HG02943 (cell line): ENCODE results near the gene GHRHR.

ENCODE experiments used
- ATAC-seq: cut with Tn5 transposase; IDR thresholded peaks from one replicate; pipeline ENCODE4 v1.9.1; 2021; ENCODE audit warnings: mild to moderate bottlenecking, low read depth, moderate library complexity; ENCODE audit not compliant: unreplicated experiment

GHRHR gene

DNA sequence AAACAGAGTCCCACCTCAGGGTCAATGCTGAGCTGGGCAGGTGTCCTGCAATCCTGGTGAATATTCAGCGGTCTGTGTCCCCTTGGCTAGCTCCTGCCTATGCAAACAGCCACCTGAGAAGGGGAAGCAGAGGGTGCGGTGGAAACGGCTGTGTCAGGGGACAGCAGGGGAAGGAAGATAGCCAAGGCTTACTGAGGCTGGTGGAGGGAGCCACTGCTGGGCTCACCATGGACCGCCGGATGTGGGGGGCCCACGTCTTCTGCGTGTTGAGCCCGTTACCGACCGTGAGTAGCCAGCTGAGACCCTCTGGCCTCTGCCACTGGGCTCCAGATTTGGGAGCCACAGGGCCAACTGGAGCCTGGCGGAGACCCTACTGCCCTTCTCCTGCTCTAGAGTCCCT, at the start of gene GHRHR:
Gene GHRHR (plus strand): TSS at position 112 of the 400 bp plus-strand sequence. CDS start 116 bp downstream, at position 228.
- no peak for ATAC-seq

GRCh38 chr7:30914596-30914995, 49.2 kb upstream of the GHRHR start:
- ATAC-seq = no peak

- ATAC-seq = no peak
These were observed 48.6 kb upstream of the GHRHR start for GRCh38 chr7:30915005-30915601.

- ATAC-seq = no peak
These were observed 48.0 kb upstream of the GHRHR start for GRCh38 chr7:30915751-30916150.

GRCh38 chr7:30916255-30916654, 47.5 kb upstream of the GHRHR start:
- no peak for ATAC-seq

DNA sequence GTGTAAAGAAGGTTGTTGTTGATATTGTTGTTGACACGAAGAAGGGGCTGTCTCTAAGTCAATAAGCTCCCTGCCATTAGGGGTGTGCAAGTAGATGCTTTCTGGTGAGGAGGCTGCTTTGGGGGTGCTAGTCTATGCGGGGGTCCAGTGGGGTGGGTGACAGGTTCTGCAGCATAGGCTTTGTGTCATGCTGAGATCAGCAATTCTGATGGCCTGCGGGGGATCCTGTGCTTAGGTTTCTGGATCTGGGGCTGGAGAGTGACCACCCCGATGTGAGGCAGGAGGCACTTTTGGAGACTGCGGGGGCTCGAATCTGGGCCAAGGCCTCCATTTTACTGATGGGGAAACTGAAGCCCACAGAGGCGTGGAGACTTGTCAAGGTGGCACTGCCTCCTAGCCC, 47.0 kb upstream of the GHRHR start:
- no peak for ATAC-seq

DNA sequence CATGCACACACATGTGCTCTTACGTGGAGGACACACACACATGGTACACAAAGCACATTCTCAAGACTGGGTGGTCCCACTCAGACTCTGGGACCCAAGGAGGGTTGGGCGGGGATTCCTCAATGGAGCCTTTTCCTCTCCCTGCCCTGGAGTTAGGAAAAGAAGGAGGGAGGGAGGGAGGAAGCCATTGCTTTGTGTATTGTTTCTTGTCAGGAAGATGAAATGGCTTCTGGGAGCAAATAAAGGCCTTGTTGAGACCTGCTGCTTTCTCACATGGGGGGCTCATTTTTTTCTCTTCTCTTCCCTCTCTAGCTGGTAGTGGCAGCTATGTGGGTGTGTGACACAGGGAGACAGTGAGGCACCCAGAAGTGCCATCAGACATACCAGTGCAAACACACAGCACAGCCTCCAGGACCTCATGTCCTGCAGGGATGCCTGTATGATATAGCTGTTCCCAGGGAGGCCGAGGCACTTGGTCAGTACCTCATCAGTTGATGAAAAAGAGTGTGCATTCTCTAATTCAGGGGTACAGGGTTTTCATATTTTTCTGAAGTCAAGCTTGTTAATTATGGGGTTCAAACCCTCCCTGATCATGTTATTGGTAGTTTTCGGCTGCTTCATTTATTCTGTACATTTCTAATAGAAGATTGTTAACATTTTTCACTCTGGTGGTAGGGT, 46.4 kb upstream of the GHRHR start:
- ATAC-seq = no peak

DNA sequence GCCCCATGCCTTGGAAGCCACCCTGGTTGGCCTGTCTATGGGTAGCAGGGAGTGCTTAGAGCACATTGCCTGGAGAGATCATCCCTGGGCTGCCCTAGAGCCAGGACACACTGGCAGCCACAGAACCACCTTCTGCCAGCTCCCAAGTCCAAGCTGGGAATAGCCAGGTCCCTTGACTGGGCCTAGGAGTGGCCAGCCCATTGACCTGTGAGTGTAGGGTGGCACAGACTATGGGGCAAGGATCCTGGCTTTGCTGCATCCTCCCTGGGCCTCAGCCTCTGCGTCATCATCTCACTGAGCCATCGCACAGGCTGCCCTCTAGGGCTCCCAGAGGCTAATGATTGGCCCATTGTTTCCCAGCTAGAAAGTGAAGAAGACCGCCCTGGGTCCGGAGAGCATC, 45.1 kb upstream of the GHRHR start:
- no peak for ATAC-seq

- no peak for ATAC-seq
These were observed 43.7 kb upstream of the GHRHR start for GRCh38 chr7:30920021-30920583.

DNA sequence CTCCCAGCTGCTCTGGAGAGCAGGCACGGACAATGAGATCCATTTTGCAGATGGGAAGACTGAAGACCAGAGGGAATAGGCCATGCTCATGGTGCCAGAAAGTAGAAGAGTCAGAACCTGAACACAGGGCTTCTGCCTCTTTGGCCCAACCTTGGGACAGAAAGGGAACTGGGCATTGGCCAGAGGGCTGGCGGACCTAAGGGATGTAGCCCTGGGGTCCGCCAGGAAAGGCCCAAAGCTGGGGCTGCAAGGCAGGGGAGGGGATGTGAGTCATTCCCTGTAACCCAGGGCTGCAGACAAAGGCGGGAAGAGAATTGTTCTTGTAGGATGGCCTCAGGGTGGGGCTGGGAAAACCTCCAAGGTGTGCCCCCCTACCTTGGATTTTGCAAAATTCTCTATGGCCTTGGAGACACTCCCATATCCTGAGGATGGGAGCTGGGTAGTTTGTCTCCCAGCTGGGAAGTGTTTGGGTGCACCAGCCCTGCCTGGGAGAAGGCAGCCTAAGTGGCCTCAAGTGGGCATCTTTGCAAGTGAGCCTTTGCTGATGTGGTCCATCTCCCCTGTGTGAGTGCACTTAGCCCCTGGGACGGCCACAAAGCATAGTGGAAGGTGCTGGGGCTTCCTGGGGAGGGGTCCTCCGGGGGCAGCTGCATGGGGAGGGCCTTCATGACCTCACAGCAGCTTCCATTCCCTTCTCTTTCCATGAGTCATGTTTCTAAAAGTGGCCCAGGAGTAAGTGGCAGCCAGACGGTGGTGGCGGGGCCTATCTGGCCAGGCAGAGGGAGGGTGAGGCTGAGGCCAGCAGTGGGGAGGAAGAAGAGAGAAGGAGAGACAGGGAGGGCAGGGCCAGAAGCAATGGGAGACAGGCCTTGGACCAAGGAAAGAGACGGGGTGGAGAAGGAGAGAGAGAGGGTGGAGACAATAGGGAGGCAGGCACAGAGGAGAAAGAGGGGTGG, 42.9 kb upstream of the GHRHR start:
- no peak for ATAC-seq

DNA sequence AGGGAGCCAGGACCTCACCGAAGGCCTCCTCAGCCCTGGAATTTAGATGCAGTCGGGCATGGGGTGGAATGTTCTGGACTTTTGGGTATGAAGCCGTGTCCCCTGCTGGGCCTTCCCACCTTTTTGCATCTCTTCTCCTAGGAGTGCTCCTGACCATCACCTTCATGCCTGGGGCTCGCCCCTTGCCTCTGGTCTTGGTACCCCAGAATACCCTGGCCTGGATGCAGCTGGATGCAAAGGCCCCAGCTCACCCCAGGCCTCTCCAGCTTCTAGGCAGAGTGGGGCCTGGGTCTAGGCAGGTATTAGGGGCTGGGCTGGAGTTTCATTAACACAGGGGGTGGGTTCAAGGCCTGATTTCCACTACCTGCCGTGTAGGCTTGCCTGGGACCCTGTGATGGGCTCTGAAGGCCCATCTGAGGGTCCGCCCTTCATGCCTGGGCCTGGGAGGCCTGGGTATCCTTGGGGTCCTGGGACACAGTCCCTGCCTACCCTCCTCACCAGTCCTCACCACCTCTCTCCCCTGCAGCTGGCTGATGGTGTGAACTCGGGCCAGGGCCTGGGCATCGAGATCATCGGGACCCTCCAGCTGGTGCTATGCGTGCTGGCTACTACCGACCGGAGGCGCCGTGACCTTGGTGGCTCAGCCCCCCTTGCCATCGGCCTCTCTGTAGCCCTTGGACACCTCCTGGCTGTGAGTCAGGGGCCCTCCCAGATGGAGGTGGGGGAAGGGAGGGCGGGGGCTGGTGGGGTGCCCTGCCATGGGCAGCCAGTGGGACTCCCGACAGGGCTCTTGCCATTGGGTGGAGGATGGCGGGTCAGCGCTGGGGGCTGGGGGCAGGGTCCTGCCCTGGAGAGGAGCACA, 42.0 kb upstream of the GHRHR start:
- no peak for ATAC-seq

DNA sequence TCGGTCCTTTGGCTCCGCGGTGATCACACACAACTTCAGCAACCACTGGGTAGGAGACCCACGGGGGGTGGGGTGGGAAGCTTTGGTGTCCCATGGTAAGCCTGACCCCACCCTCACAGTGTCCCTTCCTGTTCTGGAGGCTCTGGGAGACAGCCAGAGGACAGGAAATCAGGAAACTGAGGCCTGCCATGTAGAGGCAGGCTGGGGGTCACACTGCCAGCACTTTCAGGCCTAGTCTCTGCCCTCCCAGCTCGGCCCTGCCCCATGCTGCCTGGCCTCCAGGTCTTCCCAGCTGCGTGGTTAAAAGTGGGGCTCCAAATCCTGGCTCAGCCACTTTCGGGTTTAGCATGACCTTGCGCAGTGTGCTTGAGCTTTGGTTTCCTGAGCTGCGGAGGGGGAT, 41.2 kb upstream of the GHRHR start:
- no peak for ATAC-seq

GRCh38 chr7:30923009-30923773, 40.6 kb upstream of the GHRHR start:
- no peak for ATAC-seq

- ATAC-seq = no peak
These were observed 39.9 kb upstream of the GHRHR start for GRCh38 chr7:30923774-30924413.

- ATAC-seq = no peak
These were observed 39.1 kb upstream of the GHRHR start for GRCh38 chr7:30924624-30925023.

- ATAC-seq = no peak
These were observed 38.6 kb upstream of the GHRHR start for GRCh38 chr7:30925117-30925516.

- no peak for ATAC-seq
These were observed 37.8 kb upstream of the GHRHR start for GRCh38 chr7:30925913-30926312.

DNA sequence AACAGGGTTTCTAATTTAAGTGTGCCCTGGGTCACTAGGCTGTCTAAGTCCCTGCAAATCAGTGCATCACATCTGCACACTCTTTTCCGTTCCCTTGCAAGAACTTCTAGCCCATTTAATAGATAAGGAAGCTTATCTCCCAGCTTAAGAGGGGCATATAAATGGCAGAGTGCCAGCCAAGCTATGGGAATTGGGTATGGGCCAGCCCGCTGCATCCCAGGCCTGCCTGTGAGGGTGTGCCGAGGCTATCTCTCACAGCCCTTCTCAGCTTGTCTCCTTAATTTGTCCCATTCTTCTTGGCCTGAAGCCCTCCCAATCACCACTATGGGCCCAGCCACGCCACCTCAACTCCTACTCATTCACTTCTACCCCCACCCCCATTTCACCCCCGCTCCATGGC, 37.4 kb upstream of the GHRHR start:
- ATAC-seq = no peak

GRCh38 chr7:30927040-30927439, 36.7 kb upstream of the GHRHR start:
- no peak for ATAC-seq
